Bronchial epithelial cell (primary cell): ENCODE measurements around the gene FGF2. TPM values are rescaled to one million over a fixed set of nuclear protein-coding genes. Genes with fewer than 3 reads are reported as not detected.
"Not testable (repeated sequence)": the region's sequence is repeated elsewhere in the genome, so short reads cannot be mapped to it uniquely, and the experiment has no call there.

Experiments used
- DNase-seq: peaks from one replicate; pipeline ENCODE4 v3.0.0-alpha.2; 2010; ENCODE audit warnings: low read depth
- FAIRE-seq: peaks from 2 replicates; lab custom pipeline; 2011; peaks lifted over from hg19 to GRCh38; lab: Jason Lieb, UNC
- H3K27me3 ChIP-seq: 2 replicates; pipeline ENCODE4 v1.5.1; 2011; ENCODE audit warnings: low read length; ENCODE audit not compliant: control insufficient read depth, insufficient read depth
- H3K36me3 ChIP-seq: 2 replicates; pipeline ENCODE4 v1.5.1; 2011; ENCODE audit warnings: low read length; ENCODE audit not compliant: control insufficient read depth, insufficient read depth
- H3K4me3 ChIP-seq: 2 replicates; pipeline ENCODE4 v1.5.1; 2011; ENCODE audit warnings: mild to moderate bottlenecking, low read depth, low read length, control low read depth
- total RNA-seq: library from RNA; depleted of rRNA; stranded (reverse); fragments of >200 nt; gene quantifications from 2 replicates; pipeline ENCODE4 v1.2.1, GENCODE V29; 2014
- TF ChIP-seq, protein P1 (sequence below): IDR thresholded peaks from 2 replicates; pipeline ENCODE4 v1.5.1; 2011; ENCODE audit warnings: mild to moderate bottlenecking, moderate library complexity, low read length, control low read depth, inconsistent platforms; ENCODE audit not compliant: insufficient read depth, severe bottlenecking

The FGF2 gene
- total RNA-seq, 1 donor from 2014 or later = 9.2 TPM

DNA sequence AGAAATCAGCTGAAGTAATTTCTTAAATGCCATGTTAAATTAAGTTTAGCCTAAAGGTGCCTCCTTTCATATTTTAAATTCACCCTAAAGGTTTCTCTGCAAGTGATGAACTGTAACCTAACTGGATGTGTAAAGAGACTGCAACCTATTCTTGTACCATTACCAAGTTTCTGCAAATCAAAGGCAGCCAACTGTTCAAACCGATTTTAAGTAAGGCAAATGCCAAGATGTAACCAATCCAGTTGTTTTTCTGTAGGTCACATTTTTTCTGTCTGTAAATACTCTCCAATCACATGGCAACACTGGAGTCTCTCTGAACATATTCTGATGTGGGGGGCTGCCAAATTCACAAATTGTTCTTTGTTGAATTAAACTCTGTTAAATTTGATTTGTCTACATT is 42.4 kb upstream of the FGF2 start:
- DNase-seq (no peak), FAIRE-seq (no peak)
- H3K4me3 ChIP-seq = no peak overlapping the region
- H3K27me3 ChIP-seq = no peaks in the 10 kb centered on the region
- no peaks in the 10 kb centered on the region for H3K36me3 ChIP-seq
- TF ChIP-seq, protein P1, sequence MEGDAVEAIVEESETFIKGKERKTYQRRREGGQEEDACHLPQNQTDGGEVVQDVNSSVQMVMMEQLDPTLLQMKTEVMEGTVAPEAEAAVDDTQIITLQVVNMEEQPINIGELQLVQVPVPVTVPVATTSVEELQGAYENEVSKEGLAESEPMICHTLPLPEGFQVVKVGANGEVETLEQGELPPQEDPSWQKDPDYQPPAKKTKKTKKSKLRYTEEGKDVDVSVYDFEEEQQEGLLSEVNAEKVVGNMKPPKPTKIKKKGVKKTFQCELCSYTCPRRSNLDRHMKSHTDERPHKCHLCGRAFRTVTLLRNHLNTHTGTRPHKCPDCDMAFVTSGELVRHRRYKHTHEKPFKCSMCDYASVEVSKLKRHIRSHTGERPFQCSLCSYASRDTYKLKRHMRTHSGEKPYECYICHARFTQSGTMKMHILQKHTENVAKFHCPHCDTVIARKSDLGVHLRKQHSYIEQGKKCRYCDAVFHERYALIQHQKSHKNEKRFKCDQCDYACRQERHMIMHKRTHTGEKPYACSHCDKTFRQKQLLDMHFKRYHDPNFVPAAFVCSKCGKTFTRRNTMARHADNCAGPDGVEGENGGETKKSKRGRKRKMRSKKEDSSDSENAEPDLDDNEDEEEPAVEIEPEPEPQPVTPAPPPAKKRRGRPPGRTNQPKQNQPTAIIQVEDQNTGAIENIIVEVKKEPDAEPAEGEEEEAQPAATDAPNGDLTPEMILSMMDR = no peak

DNA sequence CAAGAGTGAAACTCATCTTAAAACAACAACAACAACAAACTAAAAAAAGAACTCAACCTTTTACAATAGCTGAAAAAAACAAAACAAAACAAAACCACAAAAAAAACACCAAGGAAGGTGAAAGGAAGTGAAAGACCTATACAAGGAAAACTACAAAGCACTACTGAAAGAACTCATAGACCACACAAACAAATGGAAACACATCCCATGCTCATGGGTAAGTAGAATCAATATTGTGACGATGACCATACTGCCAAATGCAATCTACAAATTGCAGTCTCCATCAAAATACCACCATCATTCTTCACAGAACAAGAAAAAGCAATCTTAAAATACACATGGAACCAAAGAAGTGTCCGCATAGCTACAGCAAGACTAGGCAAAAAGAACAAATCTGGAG is 41.5 kb upstream of the FGF2 start:
- Histone ChIP-seq H3K36me3 (no peaks in the 10 kb centered on the region), H3K27me3 (no peaks in the 10 kb centered on the region), H3K4me3 (no peak overlapping the region)
- TF ChIP-seq, protein P1 = no peak
- no peak for DNase-seq
- FAIRE-seq = no peak

DNA sequence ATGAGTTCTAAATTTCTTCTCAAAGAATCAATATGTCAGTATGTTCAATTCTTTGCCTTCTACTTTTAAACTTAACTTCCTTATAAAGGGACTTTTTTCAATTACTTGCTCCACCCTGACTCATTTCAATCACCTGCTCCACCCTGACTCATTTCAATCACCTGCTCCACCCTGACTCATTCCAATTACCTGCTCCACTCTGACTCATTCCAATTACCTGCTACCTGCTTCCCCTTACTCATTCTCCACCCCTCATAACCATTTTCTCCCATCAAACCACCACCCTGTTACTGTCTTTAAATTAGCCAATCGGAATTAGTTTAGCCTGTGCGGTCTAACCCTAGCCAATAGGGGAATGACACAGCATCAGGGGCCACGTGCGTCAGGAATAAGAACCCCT is 40.3 kb upstream of the FGF2 start:
- FAIRE-seq, H3K27me3 ChIP-seq, H3K36me3 ChIP-seq, H3K4me3 ChIP-seq: not testable (repeated sequence)
- peak; percentile 93 for DNase-seq

DNA sequence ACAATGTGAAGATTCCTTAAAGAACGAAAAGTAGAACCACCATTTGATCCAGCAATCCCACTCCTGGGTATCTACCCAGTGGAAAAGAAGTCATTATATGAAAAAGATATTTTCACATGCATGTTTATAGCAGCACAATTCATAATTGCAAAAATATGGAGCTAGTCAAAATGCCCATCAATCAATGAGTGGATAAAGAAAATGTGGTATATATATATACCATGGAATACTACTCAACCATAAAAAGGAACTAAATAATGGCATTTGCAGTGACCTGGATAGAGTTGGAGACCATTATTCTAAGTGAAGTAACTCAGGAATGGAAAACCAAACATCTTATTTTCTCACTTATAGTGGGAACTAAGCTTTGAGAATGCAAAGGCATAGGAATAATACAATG is 39.7 kb upstream of the FGF2 start:
- DNase-seq, FAIRE-seq, H3K36me3 ChIP-seq, H3K4me3 ChIP-seq, H3K27me3 ChIP-seq: not testable (repeated sequence)

DNA sequence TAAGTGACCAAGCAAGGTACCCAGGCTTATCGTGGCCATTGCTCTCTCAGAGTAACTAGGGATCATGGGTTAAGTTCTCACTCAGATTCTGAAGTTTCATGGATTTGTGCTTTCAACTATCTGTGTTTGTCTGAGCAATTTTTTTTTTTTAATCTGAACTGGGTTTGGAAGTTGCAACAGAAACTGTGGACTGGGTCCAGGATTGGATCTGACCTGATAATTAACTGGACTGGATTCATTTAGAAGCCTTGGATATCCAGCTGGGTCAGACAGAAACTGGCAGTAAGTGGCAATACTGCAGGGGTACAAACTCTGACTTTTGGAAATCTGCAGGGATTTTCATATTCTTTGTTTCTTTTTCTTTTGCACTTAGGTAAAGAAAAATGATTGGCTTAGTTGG is 38.7 kb upstream of the FGF2 start:
- TF ChIP-seq, protein P1 = no peak
- no peaks in the 10 kb centered on the region for H3K27me3 ChIP-seq
- FAIRE-seq (no peak), DNase-seq (no peak)
- no peaks in the 10 kb centered on the region for H3K36me3 ChIP-seq
- no peak overlapping the region for H3K4me3 ChIP-seq

DNA sequence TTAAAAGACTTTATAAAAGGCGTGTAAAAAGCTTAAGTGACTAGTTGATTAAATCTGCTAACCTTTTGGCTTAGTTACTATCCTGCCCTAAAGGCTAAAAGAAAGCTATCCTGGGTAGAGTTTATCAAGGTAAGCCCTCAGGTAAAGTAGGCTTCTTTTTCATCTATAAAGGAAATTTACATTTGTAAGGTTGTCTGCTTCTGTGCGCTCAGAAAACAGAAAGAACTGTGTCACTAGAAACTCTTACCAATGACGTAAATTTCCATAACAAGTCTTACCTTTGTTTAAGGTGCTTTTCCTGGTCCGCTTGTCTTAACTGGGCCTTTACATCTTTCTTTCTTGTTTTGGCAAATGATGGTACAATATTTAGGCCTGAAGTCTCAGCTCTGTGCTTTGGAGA is 37.7 kb upstream of the FGF2 start:
- FAIRE-seq (no peak), DNase-seq (no peak)
- TF ChIP-seq, protein P1 = no peak

DNA sequence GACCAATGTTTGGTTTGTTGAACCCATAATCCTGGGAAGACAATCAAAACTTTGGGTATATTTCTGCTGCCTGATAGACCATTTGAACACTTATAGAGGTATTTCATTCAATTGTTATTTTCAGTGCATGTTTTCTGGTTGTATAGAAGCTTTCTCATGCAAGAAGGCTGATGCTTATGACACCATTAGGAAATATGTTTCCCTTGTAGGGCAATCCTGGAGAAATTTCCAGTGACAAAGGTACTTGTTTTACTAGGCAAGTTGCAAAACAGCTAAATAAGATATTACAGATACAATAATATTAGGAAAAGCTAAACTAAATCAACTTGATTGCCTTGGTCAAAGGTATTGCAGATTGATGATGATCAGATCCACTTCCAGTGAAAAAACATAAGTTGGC is 32.8 kb upstream of the FGF2 start:
- Histone ChIP-seq H3K4me3 (no peak overlapping the region), H3K36me3 (no peaks in the 10 kb centered on the region), H3K27me3 (no peaks in the 10 kb centered on the region)
- DNase-seq (no peak), FAIRE-seq (no peak)
- TF ChIP-seq, protein P1 = no peak

More for the DNA sequence above, 37.7 kb upstream of the FGF2 start:
- Histone ChIP-seq H3K36me3 (no peaks in the 10 kb centered on the region), H3K4me3 (no peak overlapping the region), H3K27me3 (no peaks in the 10 kb centered on the region)
